Progenitor cell of endocrine pancreas (in vitro differentiated cells): Measurements from ENCODE around the gene CD86. TPM values are rescaled to one million over a fixed set of nuclear protein-coding genes. Genes with fewer than 3 reads are reported as not detected.

Experiments
- DNase-seq: peaks from one replicate; pipeline ENCODE4 v3.0.0; 2021; ENCODE audit warnings: low spot score; ENCODE audit not compliant: unreplicated experiment
- H3K27ac Mint-ChIP-seq: 2 replicates; pipeline ENCODE4 v1.8.0; 2021; ENCODE audit warnings: mild to moderate bottlenecking, moderate library complexity, mixed read lengths
- H3K27me3 Mint-ChIP-seq: 2 replicates; pipeline ENCODE4 v1.8.0; 2021; ENCODE audit warnings: mixed read lengths
- H3K36me3 Mint-ChIP-seq: 2 replicates; pipeline ENCODE4 v1.8.0; 2022; ENCODE audit warnings: mixed read lengths; ENCODE audit not compliant: insufficient read depth
- H3K4me1 Mint-ChIP-seq: 2 replicates; pipeline ENCODE4 v1.8.0; 2021; ENCODE audit warnings: low read depth, mixed read lengths
- H3K4me3 Mint-ChIP-seq: 2 replicates; pipeline ENCODE4 v1.8.0; 2021; ENCODE audit warnings: low read depth, mild to moderate bottlenecking, moderate library complexity, mixed read lengths
- H3K9me3 Mint-ChIP-seq: 2 replicates; pipeline ENCODE4 v1.8.0; 2021; ENCODE audit warnings: low read depth, mixed read lengths
- total RNA-seq: library from RNA; stranded (reverse); gene quantifications from 2 replicates; pipeline ENCODE4 v1.2.1, GENCODE V29; 2021
- TF ChIP-seq, protein P1 (sequence below): fragments of 200-600 bp; sonication (generic); IDR thresholded peaks from one replicate; pipeline ENCODE4 v1.5.0; 2021; ENCODE audit warnings: antibody characterized with exemption, mild to moderate bottlenecking; ENCODE audit not compliant: unreplicated experiment

CD86 gene
- total RNA-seq, 1 donor from 2014 or later, result not detected

DNA sequence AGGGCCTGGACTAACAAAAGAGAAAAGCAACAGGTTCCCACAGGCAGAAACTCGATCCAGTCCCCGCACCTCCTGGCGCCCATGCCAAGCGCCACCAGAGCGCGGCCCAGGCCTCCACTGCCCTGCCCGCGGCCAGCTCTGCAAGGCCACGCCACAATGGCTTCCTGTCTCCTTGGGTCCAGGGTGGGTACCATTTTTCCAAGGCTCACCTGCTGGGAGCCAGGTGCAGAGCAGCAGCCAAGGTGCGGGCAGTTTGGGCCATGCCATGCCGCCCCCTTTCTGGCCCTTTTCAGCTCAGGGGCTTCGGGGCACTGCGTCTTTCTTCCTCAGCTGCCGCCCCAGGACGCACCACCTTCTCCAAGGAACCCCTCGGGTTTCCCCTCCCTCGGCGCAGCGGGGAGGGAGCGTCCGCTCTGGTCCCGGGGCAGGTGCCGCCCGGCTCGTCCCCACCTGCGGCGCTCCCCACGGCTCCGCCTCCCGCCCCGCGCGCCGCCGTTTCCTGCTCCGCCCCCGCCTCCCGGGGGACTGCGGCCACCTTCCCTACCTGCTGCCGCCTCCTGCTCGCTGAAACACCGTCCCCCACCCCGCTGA, 33.3 kb upstream of the CD86 start, which contains the start of gene ILDR1:
Gene ILDR1 (minus strand): TSS at position 437 of the 591 bp plus-strand sequence. CDS start 170 bp downstream, at position 267.
- no peaks in the 10 kb centered on the region for H3K36me3 Mint-ChIP-seq
- peak within 1 kb of the TSS; percentile 73 for H3K4me3 Mint-ChIP-seq
- TF ChIP-seq, protein P1, sequence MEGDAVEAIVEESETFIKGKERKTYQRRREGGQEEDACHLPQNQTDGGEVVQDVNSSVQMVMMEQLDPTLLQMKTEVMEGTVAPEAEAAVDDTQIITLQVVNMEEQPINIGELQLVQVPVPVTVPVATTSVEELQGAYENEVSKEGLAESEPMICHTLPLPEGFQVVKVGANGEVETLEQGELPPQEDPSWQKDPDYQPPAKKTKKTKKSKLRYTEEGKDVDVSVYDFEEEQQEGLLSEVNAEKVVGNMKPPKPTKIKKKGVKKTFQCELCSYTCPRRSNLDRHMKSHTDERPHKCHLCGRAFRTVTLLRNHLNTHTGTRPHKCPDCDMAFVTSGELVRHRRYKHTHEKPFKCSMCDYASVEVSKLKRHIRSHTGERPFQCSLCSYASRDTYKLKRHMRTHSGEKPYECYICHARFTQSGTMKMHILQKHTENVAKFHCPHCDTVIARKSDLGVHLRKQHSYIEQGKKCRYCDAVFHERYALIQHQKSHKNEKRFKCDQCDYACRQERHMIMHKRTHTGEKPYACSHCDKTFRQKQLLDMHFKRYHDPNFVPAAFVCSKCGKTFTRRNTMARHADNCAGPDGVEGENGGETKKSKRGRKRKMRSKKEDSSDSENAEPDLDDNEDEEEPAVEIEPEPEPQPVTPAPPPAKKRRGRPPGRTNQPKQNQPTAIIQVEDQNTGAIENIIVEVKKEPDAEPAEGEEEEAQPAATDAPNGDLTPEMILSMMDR, result peak; percentile 12
- H3K27me3 Mint-ChIP-seq, result peaks cover 46% of the 10 kb centered on the region
- DNase-seq, result peak; percentile 48
- H3K27ac Mint-ChIP-seq, result peak within 1 kb of the TSS; percentile 83
- H3K9me3 Mint-ChIP-seq, result no peaks in the 10 kb centered on the region
- peaks cover 23% of the 10 kb centered on the region for H3K4me1 Mint-ChIP-seq

- TF ChIP-seq, protein P1, result no peak
- Mint-ChIP-seq H3K27ac (no peak overlapping the region), H3K9me3 (no peaks in the 10 kb centered on the region), H3K27me3 (peaks cover 39% of the 10 kb centered on the region), H3K4me1 (peaks cover 23% of the 10 kb centered on the region), H3K4me3 (peak overlapping the region; percentile 57), H3K36me3 (no peaks in the 10 kb centered on the region)
- no peak for DNase-seq
Measured at GRCh38 chr3:122023335-122023910, 31.7 kb upstream of the CD86 start.

GRCh38 chr3:122024800-122025199, 30.4 kb upstream of the CD86 start:
- H3K27me3 Mint-ChIP-seq, result peaks cover 27% of the 10 kb centered on the region
- H3K36me3 Mint-ChIP-seq, result no peaks in the 10 kb centered on the region
- DNase-seq, result no peak
- no peak overlapping the region for H3K4me3 Mint-ChIP-seq
- no peaks in the 10 kb centered on the region for H3K9me3 Mint-ChIP-seq
- TF ChIP-seq, protein P1, result no peak
- no peak overlapping the region for H3K27ac Mint-ChIP-seq
- H3K4me1 Mint-ChIP-seq, result peaks cover 18% of the 10 kb centered on the region

DNA sequence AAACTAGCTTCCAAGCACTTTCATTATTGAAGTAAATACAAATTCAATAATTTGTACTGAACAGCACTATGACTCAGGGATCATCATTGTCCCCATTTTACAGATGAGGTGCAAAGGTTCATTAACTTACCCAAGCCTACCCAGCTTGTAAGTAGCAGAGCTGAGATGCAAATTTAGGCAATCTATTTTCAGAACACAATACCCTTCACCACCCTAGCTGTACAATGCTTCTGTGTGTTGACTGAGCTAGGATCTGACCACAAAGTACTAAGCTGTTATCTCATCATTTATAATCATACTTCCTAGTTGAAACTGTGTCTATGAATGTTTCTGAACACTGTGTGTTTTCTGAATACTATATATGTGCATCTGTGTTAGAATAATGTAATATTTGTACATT, 29.9 kb upstream of the CD86 start:
- TF ChIP-seq, protein P1, result no peak
- peaks cover 23% of the 10 kb centered on the region for H3K27me3 Mint-ChIP-seq
- H3K4me3 Mint-ChIP-seq, result no peak overlapping the region

DNA sequence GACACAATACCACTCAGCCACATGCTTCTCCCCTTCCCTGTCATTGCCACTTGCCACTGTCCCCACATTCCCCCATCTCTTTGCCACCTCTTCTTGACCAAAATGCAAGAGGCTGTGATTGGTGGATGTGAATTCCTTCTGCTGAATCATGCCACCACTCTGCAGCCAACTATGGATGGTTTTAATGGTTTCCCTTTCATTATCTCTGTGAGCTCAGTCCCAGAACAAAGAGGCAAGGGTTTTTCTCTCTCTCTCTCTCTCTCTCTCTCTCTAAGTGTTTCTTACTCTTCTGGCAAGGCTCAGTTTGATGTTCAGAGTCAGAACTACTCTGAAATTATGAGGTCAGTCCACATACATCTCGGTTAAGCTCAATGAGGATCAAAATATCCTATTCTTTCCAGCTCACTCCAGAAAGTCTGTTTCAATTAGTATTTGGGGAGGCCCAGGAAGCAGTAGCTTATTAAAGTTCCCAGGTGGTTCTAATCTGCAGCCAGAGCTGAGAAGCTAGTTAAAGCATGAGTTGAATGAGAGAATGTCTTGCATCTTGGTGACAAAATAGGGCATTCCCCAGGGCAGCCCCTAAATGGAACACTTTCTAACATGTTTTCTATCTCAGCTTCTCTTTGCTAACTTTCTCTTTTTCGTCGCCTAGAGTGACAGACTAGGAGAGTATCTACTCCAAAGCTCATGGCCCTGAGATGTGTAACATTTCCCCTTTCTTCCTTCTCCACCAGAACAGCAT, 24.6 kb upstream of the CD86 start:
- H3K27ac Mint-ChIP-seq, result no peak overlapping the region
- peaks cover 2% of the 10 kb centered on the region for H3K9me3 Mint-ChIP-seq
- H3K4me1 Mint-ChIP-seq, result peaks cover 2% of the 10 kb centered on the region
- TF ChIP-seq, protein P1, result no peak
- H3K4me3 Mint-ChIP-seq, result no peak overlapping the region
- no peak for DNase-seq
- H3K36me3 Mint-ChIP-seq, result no peaks in the 10 kb centered on the region
- peaks cover 12% of the 10 kb centered on the region for H3K27me3 Mint-ChIP-seq

More for the DNA sequence above, 29.9 kb upstream of the CD86 start:
- H3K4me1 Mint-ChIP-seq, result peaks cover 13% of the 10 kb centered on the region
- no peaks in the 10 kb centered on the region for H3K36me3 Mint-ChIP-seq
- H3K9me3 Mint-ChIP-seq, result no peaks in the 10 kb centered on the region
- H3K27ac Mint-ChIP-seq, result no peak overlapping the region
- no peak for DNase-seq
